GM12873 (cell line): ENCODE data around the gene EXOC3L4.

Source experiments
- TF ChIP-seq, protein P1 (sequence below): IDR thresholded peaks from 2 replicates; pipeline ENCODE4 v1.5.1; 2012; ENCODE audit warnings: low read depth, mild to moderate bottlenecking, moderate library complexity, low read length, control low read depth; ENCODE audit not compliant: insufficient read depth; ENCODE audit errors: missing control alignments

EXOC3L4 gene

DNA sequence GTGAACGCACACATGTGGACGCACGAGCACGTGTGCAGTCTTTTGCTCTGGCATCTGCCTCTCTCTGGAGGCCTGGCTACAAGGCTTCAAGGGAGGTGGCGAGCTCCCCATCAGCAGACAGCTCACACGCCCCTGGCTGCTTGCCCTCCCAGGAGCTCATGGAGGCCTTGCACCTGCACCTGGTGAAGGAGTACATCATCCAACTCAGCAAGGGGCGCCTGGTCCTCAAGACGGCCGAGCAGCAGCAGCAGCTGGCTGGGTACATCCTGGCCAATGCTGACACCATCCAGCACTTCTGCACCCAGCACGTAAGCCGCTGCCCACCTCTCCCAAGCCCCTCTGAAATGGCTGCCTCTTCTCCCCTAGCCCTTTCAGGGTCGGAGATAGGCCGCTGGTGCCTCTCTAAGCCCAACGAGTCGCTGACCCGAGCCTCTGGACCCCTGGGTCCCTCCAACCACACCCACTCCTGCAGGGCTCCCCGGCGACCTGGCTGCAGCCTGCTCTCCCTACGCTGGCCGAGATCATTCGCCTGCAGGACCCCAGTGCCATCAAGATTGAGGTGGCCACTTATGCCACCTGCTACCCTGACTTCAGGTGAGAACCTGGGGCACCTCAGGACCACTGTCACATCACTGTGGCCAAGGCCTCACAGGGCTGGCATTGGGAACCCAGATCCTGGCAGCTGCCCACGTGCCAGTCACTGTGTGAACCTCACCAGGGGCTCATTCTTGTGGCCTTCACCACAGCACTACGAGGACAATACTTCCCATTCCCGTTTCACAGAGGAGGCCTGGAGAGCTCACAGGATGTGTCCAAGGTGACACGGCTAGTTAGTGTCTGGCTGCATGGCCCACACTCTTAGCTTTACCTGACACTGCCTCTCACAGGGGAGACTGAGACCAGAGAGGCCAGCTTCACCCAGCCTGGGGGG lies 39.0 kb downstream of the EXOC3L4 start:
- TF ChIP-seq, protein P1, sequence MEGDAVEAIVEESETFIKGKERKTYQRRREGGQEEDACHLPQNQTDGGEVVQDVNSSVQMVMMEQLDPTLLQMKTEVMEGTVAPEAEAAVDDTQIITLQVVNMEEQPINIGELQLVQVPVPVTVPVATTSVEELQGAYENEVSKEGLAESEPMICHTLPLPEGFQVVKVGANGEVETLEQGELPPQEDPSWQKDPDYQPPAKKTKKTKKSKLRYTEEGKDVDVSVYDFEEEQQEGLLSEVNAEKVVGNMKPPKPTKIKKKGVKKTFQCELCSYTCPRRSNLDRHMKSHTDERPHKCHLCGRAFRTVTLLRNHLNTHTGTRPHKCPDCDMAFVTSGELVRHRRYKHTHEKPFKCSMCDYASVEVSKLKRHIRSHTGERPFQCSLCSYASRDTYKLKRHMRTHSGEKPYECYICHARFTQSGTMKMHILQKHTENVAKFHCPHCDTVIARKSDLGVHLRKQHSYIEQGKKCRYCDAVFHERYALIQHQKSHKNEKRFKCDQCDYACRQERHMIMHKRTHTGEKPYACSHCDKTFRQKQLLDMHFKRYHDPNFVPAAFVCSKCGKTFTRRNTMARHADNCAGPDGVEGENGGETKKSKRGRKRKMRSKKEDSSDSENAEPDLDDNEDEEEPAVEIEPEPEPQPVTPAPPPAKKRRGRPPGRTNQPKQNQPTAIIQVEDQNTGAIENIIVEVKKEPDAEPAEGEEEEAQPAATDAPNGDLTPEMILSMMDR, result no peak

DNA sequence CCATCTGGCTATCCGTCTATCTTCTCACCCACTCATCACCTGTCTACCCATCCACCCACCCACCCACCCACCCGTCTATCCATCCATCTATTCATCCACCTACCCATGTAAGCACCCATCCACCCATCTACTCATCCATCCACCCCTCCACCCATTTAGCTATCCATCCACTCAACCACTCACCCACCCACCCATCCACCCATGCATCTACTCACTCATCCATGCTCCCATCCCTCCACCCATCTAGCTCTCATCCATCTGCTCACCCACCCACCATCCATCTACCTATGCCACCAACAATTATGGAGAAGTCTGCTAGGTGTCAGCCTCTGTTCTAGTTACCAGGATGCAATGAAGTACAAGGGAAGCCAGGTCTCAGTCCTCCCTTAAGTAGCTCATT lies 39.9 kb downstream of the EXOC3L4 start:
- TF ChIP-seq, protein P1, result no peak

DNA sequence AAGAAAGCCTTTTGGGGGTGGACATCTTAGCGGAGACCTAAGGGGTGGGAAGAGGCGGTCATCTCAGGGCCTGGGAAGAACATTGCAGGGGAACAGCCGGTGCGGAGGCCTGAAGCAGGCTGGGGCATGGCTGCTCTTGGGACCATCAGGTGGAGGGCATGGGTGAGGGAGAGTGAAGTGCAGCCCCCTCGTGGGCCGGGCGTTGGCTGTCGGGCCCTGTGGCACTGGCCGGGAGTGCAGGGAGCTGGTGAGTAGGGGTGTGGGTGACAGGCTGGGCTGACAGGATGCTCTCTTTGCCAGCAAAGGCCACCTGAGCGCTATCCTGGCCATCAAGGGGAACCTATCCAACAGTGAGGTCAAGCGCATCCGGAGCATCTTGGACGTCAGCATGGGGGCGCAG lies 40.4 kb downstream of the EXOC3L4 start:
- TF ChIP-seq, protein P1, result no peak

DNA sequence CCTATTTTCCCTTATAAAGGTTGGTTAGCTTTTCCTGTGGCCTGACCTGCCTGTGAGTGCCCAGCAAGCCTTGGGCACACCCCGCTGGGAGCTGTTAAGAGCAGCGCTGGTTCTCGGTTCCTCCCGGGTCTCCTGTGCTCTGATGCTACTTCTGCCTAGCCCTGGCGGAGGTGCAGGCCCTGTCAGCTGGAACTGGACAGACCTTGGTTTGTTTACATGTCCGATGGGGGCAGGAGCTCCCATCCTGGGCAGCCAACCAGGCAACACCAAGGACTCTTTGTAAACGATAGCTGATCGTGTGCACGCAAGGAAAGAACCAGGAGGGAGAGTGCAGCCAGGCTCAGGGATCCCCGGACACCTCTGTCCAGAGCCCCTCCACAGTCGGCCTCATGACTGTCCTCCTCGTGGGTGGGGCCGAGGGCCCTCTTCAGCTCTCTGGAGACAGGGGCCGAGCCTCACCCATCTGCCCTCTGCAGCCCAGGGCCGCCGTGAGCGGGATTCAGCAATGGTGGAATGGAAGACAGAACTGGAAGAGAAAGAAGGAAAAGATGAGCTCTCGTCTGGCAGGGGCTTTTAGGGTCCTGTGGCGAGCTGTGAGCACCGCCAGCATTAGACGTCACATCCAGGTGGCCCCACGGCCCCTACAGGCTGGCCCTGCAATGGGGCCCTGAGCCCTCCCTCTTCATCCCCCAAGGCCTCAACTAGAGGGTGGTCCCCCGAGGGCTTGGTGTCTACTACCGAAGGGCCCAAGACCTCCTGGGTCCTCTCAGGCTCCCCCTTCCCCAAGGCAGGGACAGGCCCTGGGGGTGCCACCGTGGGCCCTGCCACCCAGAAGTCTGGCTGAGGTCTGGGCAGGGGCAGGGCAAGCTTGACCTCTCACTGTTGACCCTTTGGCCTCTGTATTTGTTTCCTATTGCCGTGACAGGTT lies 41.1 kb downstream of the EXOC3L4 start:
- TF ChIP-seq, protein P1, result no peak

DNA sequence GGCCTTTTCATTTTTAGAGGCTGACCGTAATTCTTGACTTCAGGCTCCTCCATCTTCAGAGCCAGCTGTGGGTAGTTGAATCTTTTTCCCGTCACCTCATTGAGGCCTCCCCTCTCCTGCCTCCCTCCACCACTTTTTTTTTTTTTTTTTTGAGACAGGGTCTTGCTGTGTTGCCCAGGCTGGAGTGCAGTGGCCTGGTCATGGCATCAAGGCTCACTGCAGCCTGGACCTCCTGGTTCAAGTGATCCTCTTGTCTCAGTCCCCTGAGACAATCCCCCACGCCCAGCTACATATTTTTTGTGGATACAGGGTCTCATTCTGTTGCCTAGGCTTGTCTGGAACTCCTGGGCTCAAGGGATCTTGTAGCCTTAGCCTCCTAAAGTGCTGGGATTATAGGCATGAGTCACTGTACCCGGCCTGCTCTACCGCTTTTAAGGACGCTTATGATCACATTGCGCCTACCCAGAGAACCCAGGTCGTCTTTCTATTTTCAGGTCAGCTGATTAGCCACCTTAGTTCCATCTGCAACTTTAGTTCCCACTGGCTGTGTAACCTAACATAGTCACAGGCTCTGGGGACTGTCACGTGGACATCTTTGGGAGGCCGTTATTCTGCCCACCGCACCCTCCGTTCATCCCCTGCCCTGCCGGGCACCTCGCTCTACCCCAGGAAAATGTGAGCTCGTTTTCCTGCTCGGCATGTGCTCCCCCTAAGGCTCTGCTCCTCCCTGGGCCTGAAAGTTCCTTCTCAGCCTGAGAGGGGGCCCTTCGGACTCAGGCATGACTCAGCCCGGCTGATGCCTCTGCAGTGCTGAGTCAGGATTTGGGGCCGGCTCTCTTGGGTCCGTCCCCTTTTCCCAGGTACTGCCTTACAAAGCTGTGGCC lies 42.1 kb downstream of the EXOC3L4 start:
- TF ChIP-seq, protein P1, result no peak

DNA sequence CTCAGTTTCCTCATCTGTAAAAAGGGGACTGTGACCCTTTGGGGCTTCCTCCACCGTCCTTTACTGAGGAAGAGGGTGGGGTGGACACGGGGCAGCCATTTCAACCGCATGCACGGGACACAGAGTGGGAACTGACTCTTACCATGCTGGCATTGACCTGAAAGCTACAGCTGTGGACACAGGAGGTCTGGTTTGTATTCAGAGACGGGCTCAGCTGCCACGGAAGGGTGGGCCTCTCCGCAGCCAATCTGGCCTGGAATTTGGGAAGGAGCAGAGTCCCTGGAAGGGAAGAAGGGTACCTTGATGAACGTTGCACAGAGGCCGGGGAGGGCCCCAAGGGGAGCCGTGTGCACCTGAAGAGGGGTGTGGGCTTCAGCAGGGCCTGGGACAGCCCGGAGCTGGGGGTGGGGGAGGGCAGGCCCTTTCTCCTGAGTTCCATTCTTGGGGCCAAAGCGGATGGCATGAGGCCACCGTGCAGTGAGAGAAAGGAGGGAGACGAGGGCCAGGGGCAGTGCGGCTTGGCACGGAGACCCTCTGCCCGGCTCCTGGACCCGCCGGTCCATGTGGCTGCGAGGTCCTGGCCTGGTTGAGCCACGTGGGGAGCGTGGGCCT lies 43.3 kb downstream of the EXOC3L4 start:
- TF ChIP-seq, protein P1, result no peak
